IMR-90 (cell line): ENCODE data around the gene MCRIP2. TPM values are rescaled to one million over a fixed set of nuclear protein-coding genes. Genes with fewer than 3 reads are reported as not detected.

Experiments
- ATAC-seq: fragments of 200-7000 bp; cut with Tn5 transposase; 2 replicates; pipeline ENCODE4 v1.9.1; 2020; ENCODE audit warnings: low read depth, mild to moderate bottlenecking, moderate library complexity
- BruUV-seq: library from RNA; stranded (reverse); fragments of 400-500 nt; replicated peaks from 2 replicates; lab custom pipeline; 2021; lab: Mats Ljungman, UMichigan
- CTCF ChIA-PET: fragments of 300-600 bp; formaldehyde crosslinking; extraction: SDS; loops from one replicate; lab custom pipeline; 2021; ENCODE audit warnings: antibody characterized with exemption; lab: Yijun Ruan, JAX
- POLR2A ChIA-PET: fragments of 300-600 bp; sonication (Branson Sonifier 250); formaldehyde crosslinking; loops from one replicate; lab custom pipeline; 2022; ENCODE audit warnings: antibody characterized with exemption; ENCODE audit not compliant: unreplicated experiment; lab: Charles Lee
- DNase-seq: peaks from one replicate; pipeline ENCODE4 v3.0.0; 2013
- H2AFZ ChIP-seq: replicated peaks from 2 replicates; pipeline ENCODE3; 2013; ENCODE audit warnings: low read length, mild to moderate bottlenecking; ENCODE audit not compliant: poor library complexity
- H2AK5ac ChIP-seq: 2 replicates; pipeline ENCODE4 v1.6.1; 2013; ENCODE audit warnings: low read depth, low read length, inconsistent platforms
- H2AK9ac ChIP-seq: replicated peaks from 2 replicates; pipeline ENCODE3; 2013; ENCODE audit warnings: mild to moderate bottlenecking, low read depth, low read length, moderate library complexity; ENCODE audit not compliant: poor library complexity
- H2BK120ac ChIP-seq: 2 replicates; pipeline ENCODE4 v1.6.1; 2013; ENCODE audit warnings: low read depth, low read length, inconsistent platforms
- H2BK15ac ChIP-seq: 3 replicates; pipeline ENCODE4 v1.6.1; 2013; ENCODE audit warnings: low read depth, low read length, inconsistent platforms
- H2BK20ac ChIP-seq: 2 replicates; pipeline ENCODE4 v1.6.1; 2013; ENCODE audit warnings: low read depth, mild to moderate bottlenecking, inconsistent platforms, low read length, moderate library complexity
- H2BK5ac ChIP-seq: 2 replicates; pipeline ENCODE4 v1.6.1; 2013; ENCODE audit warnings: mild to moderate bottlenecking, low read depth, low read length, inconsistent platforms; ENCODE audit not compliant: poor library complexity, severe bottlenecking
- H3K14ac ChIP-seq: replicated peaks from 2 replicates; pipeline ENCODE4 v1.6.1; 2013; ENCODE audit warnings: low read depth, low read length, inconsistent platforms
- H3K18ac ChIP-seq: 2 replicates; pipeline ENCODE4 v1.6.1; 2013; ENCODE audit warnings: low read depth, low read length, control low read depth
- H3K23ac ChIP-seq: 2 replicates; pipeline ENCODE4 v1.6.1; 2013; ENCODE audit warnings: low read depth, low read length, inconsistent platforms
- H3K27ac ChIP-seq: 2 replicates; pipeline ENCODE4 v1.5.1; 2013; ENCODE audit warnings: mild to moderate bottlenecking, control low read depth, low read length; ENCODE audit not compliant: insufficient read depth
- H3K27me3 ChIP-seq: 2 replicates; pipeline ENCODE4 v1.6.1; 2013; ENCODE audit warnings: low read length; ENCODE audit not compliant: control insufficient read depth, insufficient read depth
- H3K36me3 ChIP-seq: 2 replicates; pipeline ENCODE4 v1.6.1; 2013; ENCODE audit warnings: low read length, mixed read lengths; ENCODE audit not compliant: control insufficient read depth, insufficient read depth
- H3K4ac ChIP-seq: 2 replicates; pipeline ENCODE4 v1.6.1; 2013; ENCODE audit warnings: low read depth, low read length, inconsistent platforms
- H3K4me1 ChIP-seq: 2 replicates; pipeline ENCODE4 v1.6.1; 2013; ENCODE audit warnings: low read length, mixed read lengths; ENCODE audit not compliant: control insufficient read depth, insufficient read depth
- H3K4me2 ChIP-seq: 2 replicates; pipeline ENCODE4 v1.6.1; 2013; ENCODE audit warnings: low read depth, mild to moderate bottlenecking, control low read depth, low read length, moderate library complexity
- H3K4me3 ChIP-seq: 2 replicates; pipeline ENCODE4 v1.5.1; 2013; ENCODE audit warnings: low read depth, mild to moderate bottlenecking, control low read depth, low read length, moderate library complexity; ENCODE audit not compliant: insufficient read depth
- H3K56ac ChIP-seq: 2 replicates; pipeline ENCODE4 v1.6.1; 2013; ENCODE audit warnings: low read length, inconsistent platforms; ENCODE audit not compliant: insufficient read depth; ENCODE audit errors: extremely low read depth
- H3K79me1 ChIP-seq, 2 experiments: 2 replicates each; pipeline ENCODE4 v1.6.1; 2013; ENCODE audit warnings: low read length in 2 of 2, inconsistent platforms in 1 of 2, low read depth in 1 of 2
- H3K9ac ChIP-seq: 2 replicates; pipeline ENCODE4 v1.6.1; 2013; ENCODE audit warnings: low read depth, low read length, control low read depth
- H3K9me1 ChIP-seq: 2 replicates; pipeline ENCODE4 v1.6.1; 2013; ENCODE audit warnings: low read length, inconsistent platforms; ENCODE audit not compliant: insufficient read depth
- H3K9me3 ChIP-seq: 2 replicates; pipeline ENCODE4 v1.6.1; 2013; ENCODE audit warnings: low read length; ENCODE audit not compliant: control insufficient read depth, insufficient read depth
- H4K20me1 ChIP-seq: 2 replicates; pipeline ENCODE4 v1.6.1; 2013; ENCODE audit warnings: low read length, inconsistent platforms; ENCODE audit not compliant: insufficient read depth
- H4K5ac ChIP-seq: 2 replicates; pipeline ENCODE4 v1.6.1; 2013; ENCODE audit warnings: mild to moderate bottlenecking, low read depth, low read length, control low read depth
- H4K8ac ChIP-seq, 2 experiments: 2 replicates each; pipeline ENCODE4 v1.6.1; 2013; ENCODE audit warnings: low read depth in 2 of 2, low read length in 2 of 2, control low read depth in 1 of 2, inconsistent platforms in 1 of 2
- H4K91ac ChIP-seq: 2 replicates; pipeline ENCODE4 v1.6.1; 2013; ENCODE audit warnings: low read depth, low read length, inconsistent platforms; ENCODE audit not compliant: insufficient read depth
- MXI1 ChIP-seq: IDR thresholded peaks from 2 replicates; pipeline ENCODE4 v1.6.1; 2012; ENCODE audit warnings: low read depth, mild to moderate bottlenecking, low read length, moderate library complexity, borderline replicate concordance
- WGBS, 2 experiments: methylation state at CpG; one replicate each; pipeline versions ENCODE4 v1.1.5 to v1.1.7; 2013; ENCODE audit warnings: missing lambda C conversion rate in 2 of 2; ENCODE audit not compliant: insufficient read length in 1 of 2; ENCODE audit errors: extremely low coverage in 2 of 2; 5-methylcytosine and 5-hydroxymethylcytosine counted together
- dilution Hi-C: fragments of 300-500 bp; cut with HindIII; formaldehyde crosslinking; loops from one replicate; pipeline ENCODE4 v1.14.3; 2018; ENCODE audit warnings: low sequenced_read_pairs; ENCODE audit not compliant: unreplicated experiment
- in situ Hi-C: fragments of 300-500 bp; cut with MboI; formaldehyde crosslinking; loops from 3 replicates; pipeline ENCODE4 v1.14.3; 2019; ENCODE audit warnings: low sequenced_read_pairs, inconsistent platforms, mixed read lengths
- intact Hi-C: fragments of 100-400 bp; cut with micrococcal nuclease; formaldehyde crosslinking; loops from 2 replicates; pipeline ENCODE4 v1.10.0; 2022
- polyA plus RNA-seq, 3 experiments: library from polyadenylated mRNA; depleted of rRNA; stranded (reverse); fragments of >200 nt; gene quantifications; 2 replicates each; pipeline ENCODE4 v1.2.3, GENCODE V29; 2012; ENCODE audit warnings: low replicate concordance in 1 of 3
- total RNA-seq: library from RNA; depleted of rRNA; stranded (reverse); fragments of >200 nt; gene quantifications from 2 replicates; pipeline ENCODE4 v1.2.3, GENCODE V29; 2012

MCRIP2 gene
- total and polyA plus RNA-seq, 2 of the 4 experiments (the other 2 are of a cell fraction), result 6.3 to 19.6 TPM

- Histone ChIP-seq H4K20me1 (peaks cover 11% of the 10 kb centered on the region), H3K27me3 (no peaks in the 10 kb centered on the region), H3K23ac (no peak overlapping the region), H2BK20ac (no peak overlapping the region), H3K18ac (no peak overlapping the region), H4K91ac (no peak overlapping the region), H3K79me1 (peaks cover 17 to 64% of the 10 kb centered on the region in 2 experiments), H3K4me1 (no peaks in the 10 kb centered on the region), H3K9me3 (no peaks in the 10 kb centered on the region; the same call in 1 of the 2 replicates), H3K56ac (no peak overlapping the region), H4K5ac (no peak overlapping the region), H3K4me2 (no peak overlapping the region), H3K4me3 (no peak overlapping the region), H3K27ac (no peak overlapping the region), H3K9ac (no peak overlapping the region), H2BK120ac (no peak overlapping the region), H3K9me1 (peaks cover 3% of the 10 kb centered on the region; the same call in 1 of the 2 replicates), H2AK9ac (no peak overlapping the region), H2AK5ac (no peak overlapping the region), H2AFZ (no peak overlapping the region), H3K4ac (no peak overlapping the region), H3K36me3 (peaks cover 3% of the 10 kb centered on the region; the same call in 1 of the 2 replicates), H2BK5ac (no peak overlapping the region), H2BK15ac (no peak overlapping the region), H4K8ac (no peak overlapping the region), H3K14ac (no peak overlapping the region)
- POLR2A ChIA-PET, result no interaction called here
- BruUV-seq, result no TSS peak
- no peak for DNase-seq
- no peak for TF ChIP-seq MXI1
- WGBS, 2 experiments, result 87% methylated on average over 3 of the region's 5 CpGs; no CpG with 5 or more reads in 1 of the 2 experiments
- dilution Hi-C loops, result no loop called here
- CTCF ChIA-PET, result no interaction called here
- ATAC-seq, result no peak
- in situ Hi-C loops, result no loop called here
- intact Hi-C loops, result no loop called here
Observed at GRCh38 chr16:603933-604332, 37.7 kb upstream of the MCRIP2 start.
